IPS-18a (cell line): ENCODE data around the gene ELL2.
"Not testable (repeated sequence)": the region's sequence is repeated elsewhere in the genome, so short reads cannot be mapped to it uniquely, and the experiment has no call there.

ENCODE experiments used
- H3K27ac ChIP-seq: one replicate; pipeline ENCODE4 v1.5.1; 2013; ENCODE audit warnings: low read length
- H3K27me3 ChIP-seq: one replicate; pipeline ENCODE4 v1.6.1; 2013; ENCODE audit warnings: mild to moderate bottlenecking, low read length; ENCODE audit not compliant: control insufficient read depth, insufficient read depth
- H3K36me3 ChIP-seq: one replicate; pipeline ENCODE4 v1.6.1; 2013; ENCODE audit warnings: low read depth, low read length; ENCODE audit not compliant: control insufficient read depth
- H3K4me1 ChIP-seq: one replicate; pipeline ENCODE4 v1.6.1; 2013; ENCODE audit warnings: low read depth, low read length; ENCODE audit not compliant: control insufficient read depth
- H3K4me3 ChIP-seq: one replicate; pipeline ENCODE4 v1.5.1; 2013; ENCODE audit warnings: low read length
- H3K9ac ChIP-seq: one replicate; pipeline ENCODE4 v1.6.1; 2013; ENCODE audit warnings: mild to moderate bottlenecking, low read length, moderate library complexity
- H3K9me3 ChIP-seq: one replicate; pipeline ENCODE4 v1.6.1; 2013; ENCODE audit warnings: low read depth, low read length; ENCODE audit not compliant: control insufficient read depth

Gene ELL2

DNA sequence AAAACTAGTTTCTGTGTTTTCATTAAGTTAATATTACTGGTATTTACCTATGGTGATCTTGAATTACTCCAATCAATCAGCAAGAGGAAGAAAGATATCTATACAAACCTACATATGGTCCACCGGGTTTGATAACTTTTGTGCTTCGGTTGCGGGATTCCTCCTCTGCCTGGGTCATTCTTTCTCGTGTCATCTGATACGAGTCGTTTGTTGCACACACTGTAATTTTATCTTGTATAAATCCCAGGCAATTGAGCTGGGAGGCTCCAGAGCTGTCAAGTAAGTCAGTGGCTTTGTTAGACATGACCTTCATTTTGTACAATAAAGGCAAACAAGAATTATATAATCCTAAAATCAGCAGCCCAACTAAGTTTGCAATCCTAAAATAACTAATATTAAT is 48.0 kb downstream of the ELL2 start:
- Histone ChIP-seq H3K27me3 (no peaks in the 10 kb centered on the region), H3K4me3 (no peak overlapping the region), H3K36me3 (no peaks in the 10 kb centered on the region), H3K9ac (no peak overlapping the region), H3K27ac (no peak overlapping the region), H3K9me3 (no peaks in the 10 kb centered on the region), H3K4me1 (peaks cover 13% of the 10 kb centered on the region)

GRCh38 chr5:95912029-95912428 is 49.6 kb downstream of the ELL2 start:
- Histone ChIP-seq H3K4me1 (peaks cover 13% of the 10 kb centered on the region), H3K36me3 (no peaks in the 10 kb centered on the region), H3K27ac (no peak overlapping the region), H3K27me3 (no peaks in the 10 kb centered on the region), H3K4me3 (no peak overlapping the region), H3K9me3 (no peaks in the 10 kb centered on the region), H3K9ac (no peak overlapping the region)

- Histone ChIP-seq H3K27ac (no peak overlapping the region), H3K36me3 (no peaks in the 10 kb centered on the region), H3K27me3 (no peaks in the 10 kb centered on the region), H3K4me3 (no peak overlapping the region), H3K4me1 (peaks cover 13% of the 10 kb centered on the region), H3K9ac (no peak overlapping the region), H3K9me3 (no peaks in the 10 kb centered on the region)
Observed at GRCh38 chr5:95910521-95910920, 51.1 kb downstream of the ELL2 start.

DNA sequence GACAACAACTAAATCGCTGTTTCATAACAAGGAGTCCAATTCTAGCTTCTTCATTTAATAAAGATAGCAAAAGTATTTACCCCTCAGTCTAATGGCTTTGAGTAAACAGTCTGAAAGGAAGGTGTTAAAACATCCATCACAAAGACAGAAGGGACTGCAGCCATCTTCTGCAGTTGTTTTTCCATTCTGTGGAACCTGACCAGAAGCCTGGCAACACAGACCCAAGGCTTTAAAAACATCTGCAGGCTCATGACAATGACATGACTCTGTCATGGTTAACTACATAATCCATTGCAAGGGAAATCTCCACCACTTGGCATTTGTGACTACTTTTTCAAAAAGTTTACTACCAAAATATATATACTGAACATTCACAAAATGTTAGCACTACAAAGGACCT is 51.9 kb downstream of the ELL2 start:
- H3K4me3 ChIP-seq, result no peak overlapping the region
- H3K27ac ChIP-seq, result no peak overlapping the region
- no peak overlapping the region for H3K9ac ChIP-seq
- H3K4me1 ChIP-seq, result peaks cover 13% of the 10 kb centered on the region
- no peaks in the 10 kb centered on the region for H3K9me3 ChIP-seq
- H3K36me3 ChIP-seq, result no peaks in the 10 kb centered on the region
- H3K27me3 ChIP-seq, result no peaks in the 10 kb centered on the region

- no peaks in the 10 kb centered on the region for H3K27me3 ChIP-seq
- no peak overlapping the region for H3K4me3 ChIP-seq
- H3K27ac ChIP-seq, result no peak overlapping the region
- H3K4me1 ChIP-seq, result peaks cover 13% of the 10 kb centered on the region
- H3K9me3 ChIP-seq, result no peaks in the 10 kb centered on the region
- no peaks in the 10 kb centered on the region for H3K36me3 ChIP-seq
- no peak overlapping the region for H3K9ac ChIP-seq
Observed at GRCh38 chr5:95908799-95909198, 52.9 kb downstream of the ELL2 start.

- Histone ChIP-seq H3K4me3 (no peak overlapping the region), H3K4me1 (peaks cover 13% of the 10 kb centered on the region), H3K27me3 (no peaks in the 10 kb centered on the region), H3K27ac (no peak overlapping the region), H3K9me3 (no peaks in the 10 kb centered on the region), H3K36me3 (no peaks in the 10 kb centered on the region), H3K9ac (no peak overlapping the region)
Observed at GRCh38 chr5:95907740-95908706, 53.6 kb downstream of the ELL2 start.

GRCh38 chr5:95907067-95907705 is 54.5 kb downstream of the ELL2 start:
- Histone ChIP-seq H3K4me1 (peaks cover 13% of the 10 kb centered on the region), H3K27ac (no peak overlapping the region), H3K36me3 (no peaks in the 10 kb centered on the region), H3K4me3 (no peak overlapping the region), H3K9ac (no peak overlapping the region), H3K27me3 (no peaks in the 10 kb centered on the region), H3K9me3 (no peaks in the 10 kb centered on the region)

- not testable (repeated sequence) for H3K9ac ChIP-seq, H3K9me3 ChIP-seq, H3K4me3 ChIP-seq, H3K27me3 ChIP-seq, H3K36me3 ChIP-seq, H3K27ac ChIP-seq
- peaks cover 13% of the 10 kb centered on the region for H3K4me1 ChIP-seq
Observed at GRCh38 chr5:95906398-95906797, 55.3 kb downstream of the ELL2 start.

GRCh38 chr5:95904827-95905226 is 56.8 kb downstream of the ELL2 start:
- Histone ChIP-seq H3K4me1 (peaks cover 12% of the 10 kb centered on the region), H3K27ac (no peak overlapping the region), H3K9me3 (no peaks in the 10 kb centered on the region), H3K36me3 (no peaks in the 10 kb centered on the region), H3K27me3 (no peaks in the 10 kb centered on the region), H3K4me3 (no peak overlapping the region), H3K9ac (no peak overlapping the region)

DNA sequence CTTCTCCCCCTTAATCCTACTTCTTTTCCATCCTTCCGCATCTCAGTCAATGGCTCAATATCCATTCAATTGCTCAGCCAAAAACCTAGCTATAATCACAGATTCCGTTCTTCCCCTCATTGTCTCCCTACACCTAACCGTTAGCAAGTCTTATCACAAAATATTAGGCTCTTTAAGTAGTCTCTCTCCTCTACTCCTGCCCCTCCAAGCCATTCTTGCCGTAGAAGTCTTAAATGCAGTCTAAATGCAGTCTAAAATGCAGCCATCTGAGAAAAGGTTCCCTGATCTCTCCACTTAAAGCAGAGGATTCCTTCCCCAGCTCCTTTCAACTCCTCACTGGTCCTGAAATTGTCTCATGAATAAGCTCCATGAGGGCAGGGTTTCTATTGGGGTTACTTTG is 57.8 kb downstream of the ELL2 start:
- H3K9me3 ChIP-seq, result no peaks in the 10 kb centered on the region
- H3K9ac ChIP-seq, result no peak overlapping the region
- H3K4me3 ChIP-seq, result no peak overlapping the region
- H3K27ac ChIP-seq, result no peak overlapping the region
- no peaks in the 10 kb centered on the region for H3K36me3 ChIP-seq
- peaks cover 2% of the 10 kb centered on the region for H3K4me1 ChIP-seq
- no peaks in the 10 kb centered on the region for H3K27me3 ChIP-seq

GRCh38 chr5:95901676-95902627 is 59.7 kb downstream of the ELL2 start:
- no peaks in the 10 kb centered on the region for H3K4me1 ChIP-seq
- H3K36me3 ChIP-seq, result no peaks in the 10 kb centered on the region
- H3K27ac ChIP-seq, result no peak overlapping the region
- no peaks in the 10 kb centered on the region for H3K9me3 ChIP-seq
- H3K4me3 ChIP-seq, result no peak overlapping the region
- H3K9ac ChIP-seq, result no peak overlapping the region
- no peaks in the 10 kb centered on the region for H3K27me3 ChIP-seq
